Loucy (cell line): Measurements from ENCODE around the gene NMS.

Experiments used
- H2AFZ ChIP-seq: fragments of 200-600 bp; sonication (generic); 2 replicates; pipeline ENCODE4 v1.6.0; 2016; ENCODE audit warnings: antibody characterized with exemption, mild to moderate bottlenecking, low read length, moderate library complexity
- H3F3A ChIP-seq: fragments of 200-600 bp; 2 replicates; pipeline ENCODE4 v1.6.0; 2016; ENCODE audit warnings: antibody characterized with exemption, low read depth, mild to moderate bottlenecking
- H3K27me3 ChIP-seq: fragments of 200-600 bp; sonication (generic); 2 replicates; pipeline ENCODE4 v1.6.1; 2014; ENCODE audit warnings: low read length, mild to moderate bottlenecking; ENCODE audit not compliant: insufficient read depth, poor library complexity, severe bottlenecking
- H3K36me3 ChIP-seq: fragments of 200-600 bp; sonication (generic); 2 replicates; pipeline ENCODE4 v1.6.1; 2016; ENCODE audit warnings: low read length; ENCODE audit not compliant: insufficient read depth
- H3K4me1 ChIP-seq: fragments of 200-600 bp; sonication (generic); 2 replicates; pipeline ENCODE4 v1.5.1; 2014; ENCODE audit warnings: low read length, mild to moderate bottlenecking; ENCODE audit not compliant: insufficient read depth, poor library complexity, severe bottlenecking
- H3K4me2 ChIP-seq: fragments of 200-600 bp; sonication (generic); 2 replicates; pipeline ENCODE4 v1.6.0; 2014; ENCODE audit warnings: antibody characterized with exemption, low read length, low read depth, mild to moderate bottlenecking; ENCODE audit not compliant: poor library complexity, severe bottlenecking
- H3K4me3 ChIP-seq: fragments of 200-600 bp; sonication (generic); 2 replicates; pipeline ENCODE4 v1.5.1; 2014; ENCODE audit warnings: low read length, mild to moderate bottlenecking, mixed read lengths; ENCODE audit not compliant: poor library complexity, severe bottlenecking
- H3K79me2 ChIP-seq: fragments of 200-600 bp; sonication (generic); 2 replicates; pipeline ENCODE4 v1.6.1; 2014; ENCODE audit warnings: low read length; ENCODE audit not compliant: insufficient read depth
- H3K9ac ChIP-seq: fragments of 200-600 bp; sonication (generic); 2 replicates; pipeline ENCODE4 v1.6.0; 2014; ENCODE audit warnings: mild to moderate bottlenecking, low read depth, low read length, moderate library complexity; ENCODE audit not compliant: poor library complexity, severe bottlenecking
- H3K9me2 ChIP-seq: fragments of 200-600 bp; sonication (generic); replicated peaks from 2 replicates; pipeline ENCODE4 v1.6.1; 2016; ENCODE audit warnings: low read depth, low read length, mixed read lengths
- H3K9me3 ChIP-seq: fragments of 200-600 bp; sonication (generic); 2 replicates; pipeline ENCODE4 v1.6.1; 2014; ENCODE audit warnings: mild to moderate bottlenecking, antibody characterized with exemption, low read length, low read depth; ENCODE audit not compliant: insufficient read depth
- H4K20me1 ChIP-seq: fragments of 200-600 bp; sonication (generic); 2 replicates; pipeline ENCODE4 v1.6.0; 2014; ENCODE audit warnings: antibody characterized with exemption, low read length, mild to moderate bottlenecking; ENCODE audit not compliant: insufficient read depth, poor library complexity, severe bottlenecking
- EZH2phosphoT487 ChIP-seq: fragments of 200-600 bp; IDR thresholded peaks from 2 replicates; pipeline ENCODE4 v1.6.1; 2018; ENCODE audit warnings: antibody characterized with exemption, mild to moderate bottlenecking, moderate library complexity, borderline replicate concordance
- TF ChIP-seq, protein P1 (sequence below): fragments of 200-600 bp; sonication (generic); conservative IDR thresholded peaks from 2 replicates; pipeline ENCODE4 v1.5.1; 2014; ENCODE audit warnings: mild to moderate bottlenecking, antibody characterized with exemption, low read length

NMS gene

DNA sequence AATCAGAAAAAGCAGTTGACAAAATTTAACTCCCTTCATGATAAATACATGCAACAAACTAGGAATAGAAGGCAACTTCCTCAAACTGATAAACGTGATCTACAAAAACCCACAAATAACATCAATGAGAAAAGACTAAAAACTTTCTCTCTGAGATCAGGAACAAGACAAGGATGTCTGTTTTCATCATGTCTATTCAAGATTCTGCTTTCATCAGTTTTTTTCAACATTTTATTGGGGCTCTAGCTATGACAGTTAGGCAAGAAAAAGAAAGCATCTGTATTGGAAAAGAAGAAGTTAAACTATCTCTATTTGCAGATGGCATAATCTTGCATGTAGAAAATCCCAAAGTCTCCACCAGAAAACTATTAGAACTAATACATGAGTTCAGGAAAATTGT is 40.6 kb upstream of the NMS start:
- Histone ChIP-seq H3K4me3 (no peak overlapping the region), H3K4me2 (no peak overlapping the region), H3K4me1 (no peaks in the 10 kb centered on the region), H3K36me3 (no peaks in the 10 kb centered on the region), H3F3A (no peaks in the 10 kb centered on the region), H3K9me2 (no peaks in the 10 kb centered on the region), H3K9me3 (no peaks in the 10 kb centered on the region), H3K9ac (no peak overlapping the region), H3K27me3 (no peaks in the 10 kb centered on the region), H3K79me2 (no peaks in the 10 kb centered on the region), H4K20me1 (no peaks in the 10 kb centered on the region), H2AFZ (no peak overlapping the region)
- TF ChIP-seq, protein P1, sequence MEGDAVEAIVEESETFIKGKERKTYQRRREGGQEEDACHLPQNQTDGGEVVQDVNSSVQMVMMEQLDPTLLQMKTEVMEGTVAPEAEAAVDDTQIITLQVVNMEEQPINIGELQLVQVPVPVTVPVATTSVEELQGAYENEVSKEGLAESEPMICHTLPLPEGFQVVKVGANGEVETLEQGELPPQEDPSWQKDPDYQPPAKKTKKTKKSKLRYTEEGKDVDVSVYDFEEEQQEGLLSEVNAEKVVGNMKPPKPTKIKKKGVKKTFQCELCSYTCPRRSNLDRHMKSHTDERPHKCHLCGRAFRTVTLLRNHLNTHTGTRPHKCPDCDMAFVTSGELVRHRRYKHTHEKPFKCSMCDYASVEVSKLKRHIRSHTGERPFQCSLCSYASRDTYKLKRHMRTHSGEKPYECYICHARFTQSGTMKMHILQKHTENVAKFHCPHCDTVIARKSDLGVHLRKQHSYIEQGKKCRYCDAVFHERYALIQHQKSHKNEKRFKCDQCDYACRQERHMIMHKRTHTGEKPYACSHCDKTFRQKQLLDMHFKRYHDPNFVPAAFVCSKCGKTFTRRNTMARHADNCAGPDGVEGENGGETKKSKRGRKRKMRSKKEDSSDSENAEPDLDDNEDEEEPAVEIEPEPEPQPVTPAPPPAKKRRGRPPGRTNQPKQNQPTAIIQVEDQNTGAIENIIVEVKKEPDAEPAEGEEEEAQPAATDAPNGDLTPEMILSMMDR, result no peak
- no peak for TF ChIP-seq EZH2phosphoT487

DNA sequence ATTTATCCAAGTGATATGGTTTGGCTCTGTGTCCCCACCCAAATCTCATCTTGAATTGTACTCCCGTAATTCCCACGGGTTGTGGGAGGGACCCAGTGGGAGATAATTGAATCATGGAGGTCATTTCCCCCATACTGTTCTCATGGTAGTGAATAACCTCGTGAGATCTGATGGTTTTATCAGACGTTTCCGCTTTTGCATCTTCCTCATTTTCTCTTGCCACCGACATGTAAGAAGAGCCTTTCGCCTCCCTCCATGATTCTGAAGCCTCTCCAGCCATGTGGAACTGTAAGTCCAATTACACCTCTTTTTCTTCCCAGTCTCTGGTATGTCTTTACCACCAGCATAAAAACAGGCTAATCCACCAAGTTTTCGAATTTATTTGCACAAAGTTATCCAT is 32.5 kb upstream of the NMS start:
- no peak overlapping the region for H2AFZ ChIP-seq
- H4K20me1 ChIP-seq, result no peaks in the 10 kb centered on the region
- no peaks in the 10 kb centered on the region for H3F3A ChIP-seq
- H3K27me3 ChIP-seq, result peaks cover 5% of the 10 kb centered on the region
- no peaks in the 10 kb centered on the region for H3K9me3 ChIP-seq
- no peaks in the 10 kb centered on the region for H3K36me3 ChIP-seq
- no peak overlapping the region for H3K9ac ChIP-seq
- H3K4me2 ChIP-seq, result no peak overlapping the region
- H3K4me3 ChIP-seq, result no peak overlapping the region
- no peaks in the 10 kb centered on the region for H3K9me2 ChIP-seq
- H3K4me1 ChIP-seq, result no peaks in the 10 kb centered on the region
- H3K79me2 ChIP-seq, result no peaks in the 10 kb centered on the region
- no peak for TF ChIP-seq EZH2phosphoT487
- TF ChIP-seq, protein P1, result no peak

DNA sequence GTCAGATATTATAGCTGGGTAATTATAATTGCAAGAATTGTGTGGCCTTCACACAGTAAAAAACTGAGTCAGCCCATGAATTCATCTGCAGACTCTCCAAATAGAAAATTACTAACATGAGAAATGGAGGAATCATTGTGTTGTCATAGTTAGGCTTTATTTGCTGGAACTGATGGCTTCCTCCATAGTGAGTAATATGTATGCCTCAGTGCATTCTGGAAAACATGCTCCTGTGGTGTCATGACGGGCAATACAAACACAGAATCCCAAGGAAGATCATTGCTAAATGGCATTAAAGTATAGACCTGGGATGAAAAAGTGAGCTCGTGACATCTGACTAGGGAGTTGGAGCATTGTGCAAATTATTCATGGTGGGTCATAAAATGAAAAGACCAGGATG is 23.6 kb upstream of the NMS start:
- Histone ChIP-seq H3K9ac (no peak overlapping the region), H4K20me1 (no peaks in the 10 kb centered on the region), H3K4me1 (no peaks in the 10 kb centered on the region), H3K4me2 (no peak overlapping the region), H3F3A (no peaks in the 10 kb centered on the region), H3K36me3 (no peaks in the 10 kb centered on the region), H3K79me2 (no peaks in the 10 kb centered on the region), H2AFZ (no peak overlapping the region), H3K9me2 (no peaks in the 10 kb centered on the region), H3K27me3 (no peaks in the 10 kb centered on the region), H3K4me3 (no peak overlapping the region), H3K9me3 (no peaks in the 10 kb centered on the region; the same call in 1 of the 2 replicates)
- TF ChIP-seq, protein P1, result no peak
- no peak for TF ChIP-seq EZH2phosphoT487
